Stimulated activated memory B cell treated with anti-CD40 and anti-IgM and Interleukin-4, amounts not matched to agents 10 μg/mL and 1 μg/mL and 100 μg/mL, for 72 hours (primary cell): ENCODE results near the gene MYLK2.

ENCODE experiments used
- ATAC-seq: fragments of 150-1000 bp; cut with Tn5 transposase; 2 replicates; pipeline ENCODE4 v1.10.0; 2021
- H3K27ac Mint-ChIP-seq: one replicate; pipeline ENCODE4 v1.8.0; 2022; ENCODE audit warnings: mild to moderate bottlenecking, mixed read lengths
- H3K27me3 Mint-ChIP-seq: one replicate; pipeline ENCODE4 v1.8.0; 2022; ENCODE audit warnings: mixed read lengths
- H3K36me3 Mint-ChIP-seq: one replicate; pipeline ENCODE4 v1.8.0; 2022; ENCODE audit warnings: mixed read lengths
- H3K4me1 Mint-ChIP-seq: one replicate; pipeline ENCODE4 v1.8.0; 2022; ENCODE audit warnings: mixed read lengths
- H3K4me3 Mint-ChIP-seq: one replicate; pipeline ENCODE4 v1.8.0; 2022; ENCODE audit warnings: mild to moderate bottlenecking, moderate library complexity, mixed read lengths
- H3K9me3 Mint-ChIP-seq: one replicate; pipeline ENCODE4 v1.8.0; 2022; ENCODE audit warnings: mixed read lengths

The MYLK2 gene

DNA sequence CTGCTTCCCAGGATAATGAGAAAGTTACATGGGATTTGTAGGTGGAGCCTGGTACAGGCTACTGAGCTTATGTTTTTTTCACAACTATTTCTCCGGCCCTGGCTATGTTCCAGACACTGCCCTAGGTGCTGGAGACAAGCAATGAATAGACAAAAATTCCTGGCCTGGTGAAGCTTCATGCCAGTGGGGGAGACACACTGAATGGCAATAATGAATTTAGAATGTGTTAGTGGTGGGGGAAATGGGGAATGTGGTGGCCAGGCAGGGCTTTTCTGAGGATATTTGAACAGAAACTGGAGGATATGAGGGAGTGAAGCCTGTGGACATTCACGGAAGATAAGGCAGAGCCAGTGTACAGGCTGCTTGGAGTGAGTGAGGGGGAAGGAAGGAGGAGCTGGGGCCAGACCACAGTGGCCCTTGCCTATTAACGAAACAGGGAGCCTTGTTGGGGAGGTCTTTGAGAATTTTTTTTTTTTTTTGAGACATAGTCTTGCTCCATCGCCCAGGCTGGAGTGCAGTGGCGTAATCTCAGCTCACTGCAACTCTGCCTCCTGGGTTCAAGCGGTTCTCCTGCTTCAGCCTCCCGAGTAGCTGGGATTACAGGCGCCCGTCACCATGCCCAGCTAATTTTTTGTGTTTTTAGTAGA is 19.6 kb downstream of the MYLK2 start:
- Mint-ChIP-seq H3K9me3 (no peaks in the 10 kb centered on the region), H3K36me3 (no peaks in the 10 kb centered on the region), H3K27me3 (no peaks in the 10 kb centered on the region), H3K27ac (no peak overlapping the region), H3K4me3 (no peak overlapping the region), H3K4me1 (peaks cover 20% of the 10 kb centered on the region)
- ATAC-seq: no peak

- no peak for ATAC-seq
- H3K36me3 Mint-ChIP-seq: no peaks in the 10 kb centered on the region
- H3K9me3 Mint-ChIP-seq: no peaks in the 10 kb centered on the region
- no peak overlapping the region for H3K4me3 Mint-ChIP-seq
- no peaks in the 10 kb centered on the region for H3K27me3 Mint-ChIP-seq
- H3K27ac Mint-ChIP-seq: no peak overlapping the region
- peaks cover 20% of the 10 kb centered on the region for H3K4me1 Mint-ChIP-seq
Measured at GRCh38 chr20:31839782-31840487, 20.8 kb downstream of the MYLK2 start.

DNA sequence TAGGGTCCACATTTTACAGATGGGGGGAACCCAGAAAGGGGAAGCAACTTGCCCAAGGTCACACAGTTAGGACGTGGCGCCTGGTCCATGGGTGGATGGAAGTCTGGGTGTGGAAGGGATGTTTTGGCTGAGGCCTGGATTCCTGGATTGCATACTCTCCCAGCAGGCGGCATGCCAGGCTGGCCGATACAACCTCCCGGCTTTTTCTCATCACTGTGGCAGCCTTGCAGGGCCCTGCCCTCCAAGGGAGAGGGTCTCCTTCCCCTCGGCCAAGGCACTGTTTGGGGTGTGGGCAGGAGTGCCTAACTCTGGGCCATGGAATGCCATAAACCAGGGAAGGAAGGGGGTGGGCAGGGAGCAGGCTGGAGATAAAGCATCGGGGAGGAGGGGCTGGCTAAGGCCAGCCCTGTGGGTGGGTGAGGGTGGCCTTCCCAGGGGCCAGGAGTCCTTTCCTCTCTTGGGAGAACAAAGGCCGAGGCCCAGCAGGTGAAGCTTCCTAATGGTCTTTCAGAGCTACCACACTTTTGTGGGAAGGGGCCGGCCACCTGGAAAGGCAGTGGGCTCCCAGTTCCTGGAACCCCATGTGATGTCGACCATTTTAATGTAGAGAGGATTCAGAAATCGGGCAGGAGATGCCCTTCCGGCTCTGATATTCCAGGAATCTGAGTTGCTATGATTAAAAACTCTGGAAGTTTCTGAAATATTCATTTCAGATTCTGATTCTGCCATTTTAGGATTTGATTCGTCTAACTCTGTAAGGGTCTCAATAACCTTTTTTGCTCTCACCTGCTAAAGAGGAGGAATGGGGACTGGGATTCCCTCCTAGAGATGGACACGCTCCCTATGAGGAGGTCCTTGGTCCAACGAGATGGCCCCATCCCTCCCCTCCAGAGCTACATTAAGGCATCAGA is 22.0 kb downstream of the MYLK2 start:
- Mint-ChIP-seq H3K36me3 (no peaks in the 10 kb centered on the region), H3K4me1 (peaks cover 11% of the 10 kb centered on the region)

GRCh38 chr20:31841928-31842327 is 22.8 kb downstream of the MYLK2 start:
- H3K27ac Mint-ChIP-seq: no peak overlapping the region
- no peaks in the 10 kb centered on the region for H3K9me3 Mint-ChIP-seq
- peaks cover 7% of the 10 kb centered on the region for H3K4me1 Mint-ChIP-seq
- no peak overlapping the region for H3K4me3 Mint-ChIP-seq
- no peak for ATAC-seq
- no peaks in the 10 kb centered on the region for H3K27me3 Mint-ChIP-seq
- no peaks in the 10 kb centered on the region for H3K36me3 Mint-ChIP-seq

More for the DNA sequence above, 22.0 kb downstream of the MYLK2 start:
- no peak overlapping the region for H3K4me3 Mint-ChIP-seq
- H3K27ac Mint-ChIP-seq: no peak overlapping the region
- H3K9me3 Mint-ChIP-seq: no peaks in the 10 kb centered on the region
- no peak for ATAC-seq
- H3K27me3 Mint-ChIP-seq: no peaks in the 10 kb centered on the region

DNA sequence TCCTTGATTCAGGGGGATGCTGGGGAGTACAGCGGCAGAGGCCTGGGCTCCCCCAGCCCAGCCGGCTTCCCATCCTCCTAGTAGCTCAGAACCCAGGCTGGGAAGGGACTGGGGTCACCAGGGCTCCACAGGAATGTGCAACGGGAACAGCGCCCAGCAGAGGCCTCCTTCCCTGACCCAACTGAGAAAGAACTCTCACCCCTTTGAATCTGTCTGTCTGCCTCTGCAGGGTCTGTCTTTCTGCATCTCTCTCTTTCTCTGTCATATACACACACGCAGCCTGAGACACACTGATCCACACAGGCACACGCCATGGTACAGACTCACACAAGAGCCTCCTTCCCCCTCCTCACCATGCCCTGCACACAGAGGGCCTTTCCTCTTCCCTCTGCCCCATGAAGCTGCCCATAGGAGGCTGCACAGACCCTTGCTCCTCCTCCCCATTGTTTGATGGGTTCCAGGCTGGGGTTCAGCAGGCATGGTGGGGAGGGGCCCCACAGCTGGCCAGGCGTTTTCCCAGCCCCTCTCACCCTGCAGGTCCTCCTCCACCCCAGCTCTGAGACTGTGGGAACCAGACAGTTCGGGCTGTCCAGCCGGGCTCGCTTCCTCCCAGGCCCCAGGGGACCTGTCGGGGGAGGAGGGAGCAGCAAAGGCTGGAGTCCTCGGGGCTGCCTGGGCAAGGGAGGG is 23.5 kb downstream of the MYLK2 start:
- no peak for ATAC-seq
- Mint-ChIP-seq H3K4me3 (no peak overlapping the region), H3K36me3 (no peaks in the 10 kb centered on the region), H3K27ac (no peak overlapping the region), H3K9me3 (no peaks in the 10 kb centered on the region), H3K4me1 (peaks cover 7% of the 10 kb centered on the region), H3K27me3 (no peaks in the 10 kb centered on the region)

DNA sequence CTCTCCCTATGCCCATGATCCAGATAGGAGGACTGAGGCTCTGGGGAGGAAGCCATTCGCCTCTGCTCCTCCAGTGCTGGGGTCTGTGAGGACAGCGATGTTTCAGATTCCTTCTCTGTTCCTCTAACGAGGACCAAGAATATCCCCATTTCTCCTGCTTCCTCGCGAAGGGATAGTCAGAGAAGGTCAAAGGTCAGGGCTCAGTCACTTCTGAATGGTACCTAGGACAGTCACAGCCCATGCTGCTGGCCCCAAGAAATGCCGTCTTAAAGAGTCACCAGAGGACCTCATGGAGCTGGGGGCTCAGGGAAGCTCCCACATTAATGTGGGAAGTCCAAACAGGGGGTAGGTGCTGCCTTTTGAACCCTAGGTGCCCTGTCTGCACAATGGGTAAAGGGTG is 24.1 kb downstream of the MYLK2 start:
- H3K27ac Mint-ChIP-seq: no peak overlapping the region
- ATAC-seq: no peak
- H3K36me3 Mint-ChIP-seq: no peaks in the 10 kb centered on the region
- peaks cover 7% of the 10 kb centered on the region for H3K4me1 Mint-ChIP-seq
- no peaks in the 10 kb centered on the region for H3K9me3 Mint-ChIP-seq
- peaks cover under 1% of the 10 kb centered on the region for H3K27me3 Mint-ChIP-seq
- H3K4me3 Mint-ChIP-seq: no peak overlapping the region

GRCh38 chr20:31843881-31844280 is 24.7 kb downstream of the MYLK2 start:
- Mint-ChIP-seq H3K4me1 (peaks cover 7% of the 10 kb centered on the region), H3K36me3 (no peaks in the 10 kb centered on the region), H3K4me3 (no peak overlapping the region), H3K27me3 (peaks cover 6% of the 10 kb centered on the region), H3K27ac (no peak overlapping the region), H3K9me3 (no peaks in the 10 kb centered on the region)
- ATAC-seq: no peak

GRCh38 chr20:31844737-31845299 is 25.7 kb downstream of the MYLK2 start:
- Mint-ChIP-seq H3K9me3 (no peaks in the 10 kb centered on the region), H3K27me3 (peaks cover 15% of the 10 kb centered on the region), H3K4me3 (no peak overlapping the region), H3K4me1 (peaks cover 7% of the 10 kb centered on the region), H3K36me3 (no peaks in the 10 kb centered on the region), H3K27ac (no peak overlapping the region)
- no peak for ATAC-seq

- H3K36me3 Mint-ChIP-seq: no peaks in the 10 kb centered on the region
- no peak within 1 kb of the TSS for H3K27ac Mint-ChIP-seq
- H3K4me3 Mint-ChIP-seq: no peak within 1 kb of the TSS
- no peaks in the 10 kb centered on the region for H3K9me3 Mint-ChIP-seq
- peaks cover 21% of the 10 kb centered on the region for H3K27me3 Mint-ChIP-seq
- ATAC-seq: no peak
- peaks cover 7% of the 10 kb centered on the region for H3K4me1 Mint-ChIP-seq
Measured at GRCh38 chr20:31845300-31845863, 26.2 kb downstream of the MYLK2 start, which contains the start of gene FOXS1. FOXS1 (minus strand) TSS chr20:31845604; CDS start chr20:31845542, 62 bp downstream.

GRCh38 chr20:31846793-31847138 is 27.6 kb downstream of the MYLK2 start:
- Mint-ChIP-seq H3K9me3 (no peaks in the 10 kb centered on the region), H3K4me3 (no peak overlapping the region), H3K4me1 (peaks cover 7% of the 10 kb centered on the region), H3K27me3 (peaks cover 34% of the 10 kb centered on the region), H3K27ac (no peak overlapping the region), H3K36me3 (no peaks in the 10 kb centered on the region)
- ATAC-seq: no peak

GRCh38 chr20:31848088-31848999 is 29.2 kb downstream of the MYLK2 start:
- H3K4me3 Mint-ChIP-seq: no peak overlapping the region
- ATAC-seq: no peak
- H3K9me3 Mint-ChIP-seq: no peaks in the 10 kb centered on the region
- no peaks in the 10 kb centered on the region for H3K36me3 Mint-ChIP-seq
- no peaks in the 10 kb centered on the region for H3K4me1 Mint-ChIP-seq
- H3K27ac Mint-ChIP-seq: no peak overlapping the region
- H3K27me3 Mint-ChIP-seq: peaks cover 35% of the 10 kb centered on the region

DNA sequence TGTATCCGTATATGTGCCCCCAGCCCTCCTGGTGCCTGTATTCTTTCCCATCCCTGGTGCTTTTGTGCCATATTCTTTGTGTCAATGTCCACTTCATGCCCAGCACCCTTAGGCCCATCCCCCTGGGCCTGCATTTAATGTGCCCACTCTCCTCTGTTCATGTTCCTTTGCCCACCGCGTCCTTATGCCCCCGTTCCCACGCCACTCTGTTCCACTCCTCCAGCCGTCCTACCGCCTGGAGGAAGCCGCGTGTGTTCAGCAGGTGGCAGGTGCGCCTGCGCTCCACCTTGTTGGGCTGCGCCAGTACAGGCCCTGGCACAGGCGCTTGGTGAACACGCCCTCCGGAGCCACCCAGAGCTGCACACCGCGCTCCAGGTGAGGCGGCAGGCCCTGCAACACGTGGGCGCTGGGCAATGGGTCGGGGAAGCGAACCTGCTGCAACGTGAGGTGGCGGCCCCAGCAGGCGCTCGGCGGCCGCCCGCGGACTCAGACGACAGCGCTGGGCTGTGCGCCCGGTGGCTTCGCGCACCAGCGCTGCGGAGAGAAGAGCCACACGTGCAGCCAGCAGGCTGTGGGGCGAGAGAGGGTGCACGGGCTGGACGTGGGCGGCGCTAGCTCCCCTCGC is 30.3 kb downstream of the MYLK2 start:
- no peak overlapping the region for H3K27ac Mint-ChIP-seq
- H3K4me3 Mint-ChIP-seq: no peak overlapping the region
- no peaks in the 10 kb centered on the region for H3K4me1 Mint-ChIP-seq
- no peaks in the 10 kb centered on the region for H3K9me3 Mint-ChIP-seq
- ATAC-seq: no peak
- no peaks in the 10 kb centered on the region for H3K36me3 Mint-ChIP-seq
- peaks cover 35% of the 10 kb centered on the region for H3K27me3 Mint-ChIP-seq

DNA sequence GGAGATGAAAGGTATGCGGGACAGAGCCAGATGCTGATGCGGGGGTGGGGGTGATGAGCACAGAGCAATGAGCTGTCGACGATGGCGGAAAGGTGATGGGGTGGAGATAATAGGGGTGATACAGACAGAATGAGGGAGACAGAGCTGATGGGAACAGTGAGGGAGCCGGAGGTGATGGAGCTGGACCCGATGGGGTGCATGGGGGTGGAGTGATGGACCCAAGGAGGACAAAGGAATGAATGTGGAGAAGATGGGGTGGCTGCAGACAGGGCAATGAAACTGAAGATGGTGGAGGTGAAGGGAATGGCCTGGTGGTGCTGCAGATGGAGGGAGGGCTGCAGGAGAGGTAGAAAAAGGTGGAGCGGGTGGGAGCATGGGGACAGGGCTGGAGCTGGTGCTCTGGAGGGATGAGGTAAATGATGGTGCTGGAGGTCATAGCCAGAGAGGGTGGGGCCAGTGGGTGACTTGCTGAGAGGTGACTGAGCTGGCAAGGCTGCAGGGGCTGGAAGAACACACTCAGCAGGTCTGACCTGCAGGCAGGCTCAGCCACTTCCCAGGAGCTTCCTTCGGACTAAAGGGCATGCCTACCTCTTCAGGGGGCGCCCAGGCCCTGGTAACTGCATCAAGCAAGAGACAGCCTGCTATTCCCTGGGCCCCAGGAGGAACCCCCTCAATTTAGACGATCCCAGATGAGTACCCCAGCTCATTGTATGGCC is 32.2 kb downstream of the MYLK2 start:
- Mint-ChIP-seq H3K4me3 (no peak overlapping the region), H3K36me3 (no peaks in the 10 kb centered on the region), H3K27ac (no peak overlapping the region), H3K27me3 (peaks cover 35% of the 10 kb centered on the region), H3K9me3 (no peaks in the 10 kb centered on the region), H3K4me1 (no peaks in the 10 kb centered on the region)
- no peak for ATAC-seq
